DND-41 (cell line): Measurements from ENCODE around the gene SH2D1B.

Experiments
- CTCF ChIP-seq: IDR thresholded peaks from 2 replicates; pipeline ENCODE4 v1.5.1; 2012; ENCODE audit warnings: borderline replicate concordance, low read length, moderate library complexity, mild to moderate bottlenecking; ENCODE audit not compliant: poor library complexity, severe bottlenecking; ENCODE audit errors: extremely low read depth
- EZH2 ChIP-seq: IDR thresholded peaks from 3 replicates; pipeline ENCODE4 v1.6.1; 2012; ENCODE audit warnings: borderline replicate concordance, low read depth, mild to moderate bottlenecking, moderate library complexity, low read length, inconsistent platforms; ENCODE audit not compliant: severe bottlenecking

- no peak for TF ChIP-seq CTCF
- TF ChIP-seq EZH2 = no peak
These were observed 53.0 kb downstream of the SH2D1B start for GRCh38 chr1:162358928-162359327.
